Measurements from ENCODE around the gene MUL1.

Gene MUL1

DNA sequence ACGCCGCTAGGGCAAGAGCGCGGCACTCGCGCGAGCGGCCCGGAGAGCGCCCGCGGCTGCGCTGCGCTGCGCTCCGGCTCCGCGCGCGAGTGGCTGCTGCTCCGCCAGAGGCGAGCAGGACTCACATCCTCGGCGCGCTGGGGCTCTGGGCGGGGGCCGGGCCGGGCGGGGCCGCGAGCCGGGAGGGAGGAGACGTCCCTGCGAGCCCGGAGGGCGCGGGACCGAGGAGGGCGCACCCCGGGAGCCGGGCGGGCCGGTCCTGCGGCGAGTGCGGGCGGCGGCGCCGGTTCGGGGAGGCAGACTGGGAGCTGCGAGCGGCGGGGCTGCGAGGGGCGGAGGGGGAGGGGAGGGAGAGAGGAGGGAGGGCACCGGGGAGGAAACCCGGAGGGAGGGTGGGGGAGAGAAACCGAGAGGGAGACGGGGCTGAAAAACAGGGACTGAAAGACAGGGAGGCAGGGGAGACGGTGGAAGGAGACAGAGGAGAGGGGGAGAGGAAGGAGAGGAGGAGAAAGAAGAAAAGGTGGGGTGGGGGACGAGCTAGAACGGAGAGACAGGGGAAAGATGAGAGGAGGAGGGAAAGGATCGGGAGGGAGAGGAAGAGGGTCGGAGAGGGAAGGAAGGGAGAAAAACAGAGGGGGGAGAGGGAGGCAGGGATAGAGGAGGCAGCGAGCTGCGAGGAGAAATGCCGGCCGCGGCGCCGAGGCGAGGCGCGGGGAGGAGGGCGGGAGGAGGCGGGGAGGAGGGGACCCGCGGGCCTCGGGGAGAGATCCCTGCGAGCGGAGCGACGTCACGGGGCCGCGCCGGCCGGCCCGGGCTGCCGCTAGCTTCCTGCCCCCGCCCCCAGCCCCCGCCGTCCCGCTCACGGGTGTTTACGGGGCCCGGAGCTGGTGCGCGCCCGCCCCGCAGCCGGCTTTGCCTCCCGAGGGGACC lies 22.2 kb downstream of the MUL1 start, which contains the start of gene CAMK2N1:
Gene CAMK2N1 (minus strand): TSS at position 684 of the 930 bp plus-strand sequence. CDS start 831 bp downstream, outside the sequence.
- DNase-seq (ENCODE audit: low read depth), result peak; percentile 38

DNA sequence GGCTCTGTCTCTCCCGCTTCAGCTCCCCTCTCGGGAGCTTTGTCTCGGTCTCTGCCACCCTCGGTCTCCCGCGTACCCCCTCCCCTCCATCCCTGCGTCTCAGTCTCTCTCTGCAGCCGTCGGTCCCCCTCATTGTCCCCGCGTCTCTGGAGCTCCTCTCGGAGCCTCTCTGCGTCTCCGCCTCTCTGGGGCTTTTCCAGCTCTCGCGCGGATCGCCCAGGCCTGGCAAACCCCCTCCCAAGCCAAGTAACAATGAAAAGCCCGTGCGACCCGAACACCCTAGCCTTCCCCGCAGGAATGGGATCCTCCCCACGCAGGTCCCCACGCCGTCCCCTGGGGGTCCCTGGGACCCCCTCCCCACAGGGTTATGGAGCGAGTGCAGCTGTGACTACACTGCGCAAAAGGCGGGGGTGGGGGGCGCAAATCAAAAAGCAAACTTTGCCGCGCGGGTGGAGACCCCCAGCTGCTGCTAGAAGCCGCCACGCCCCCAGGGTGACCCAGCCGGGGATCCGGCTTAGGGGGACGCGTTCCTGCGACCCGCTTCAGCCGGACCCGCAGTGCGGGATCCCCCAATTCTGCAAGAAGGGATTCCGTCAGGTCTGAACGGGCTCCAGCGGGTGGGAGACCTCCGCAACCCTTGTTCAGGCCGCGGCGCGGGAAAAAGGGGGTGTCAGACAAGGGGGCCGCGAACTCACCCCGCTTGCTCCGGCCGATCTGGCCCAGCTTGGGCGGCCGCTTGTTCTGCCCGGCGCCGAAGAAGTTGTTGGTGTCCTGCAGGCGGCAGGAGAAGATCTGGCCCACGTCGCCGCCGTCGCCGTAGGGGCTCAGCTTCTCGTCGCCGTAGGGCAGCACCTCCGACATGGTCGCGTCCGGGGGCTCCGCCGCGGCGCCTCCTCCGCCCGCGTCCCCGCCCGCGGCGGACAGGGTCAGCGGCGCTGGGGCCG lies 23.2 kb downstream of the MUL1 start:
- no peak for DNase-seq (ENCODE audit: low read depth)

DNA sequence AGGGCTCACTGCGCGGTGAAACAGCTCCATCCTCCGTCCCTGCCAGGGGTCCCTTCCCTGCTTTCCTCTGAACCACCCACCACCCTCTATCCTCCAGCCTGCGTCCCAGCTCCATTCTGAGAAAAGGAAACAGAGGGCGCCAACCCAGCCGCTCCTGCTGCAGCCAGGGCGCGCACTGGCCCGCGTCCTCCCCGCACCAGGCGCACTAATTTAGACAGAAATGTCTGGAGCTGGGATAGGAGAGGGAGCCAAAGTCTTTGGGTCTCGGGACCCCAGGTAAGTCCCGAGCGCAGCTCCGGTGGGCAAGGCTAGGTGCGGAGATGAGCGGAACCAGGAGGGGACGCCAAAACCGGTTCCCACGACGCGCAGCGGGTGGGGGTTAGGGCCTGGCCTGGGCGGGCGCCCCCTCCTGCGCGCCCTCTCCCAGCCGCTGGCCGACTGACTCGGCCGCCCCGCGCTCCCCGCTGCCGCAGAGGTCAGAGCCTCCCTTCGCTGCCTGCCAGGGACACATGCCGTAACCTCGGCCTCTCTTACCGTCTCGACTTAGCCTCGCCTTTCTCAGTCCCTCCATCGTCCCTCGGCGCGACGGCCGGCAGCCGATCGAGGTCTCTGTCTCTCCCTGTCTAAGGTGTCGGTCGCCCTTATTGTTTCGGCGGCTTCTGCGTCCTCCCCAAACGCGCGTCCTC lies 24.0 kb downstream of the MUL1 start:
- no peak for DNase-seq (ENCODE audit: low read depth)

DNA sequence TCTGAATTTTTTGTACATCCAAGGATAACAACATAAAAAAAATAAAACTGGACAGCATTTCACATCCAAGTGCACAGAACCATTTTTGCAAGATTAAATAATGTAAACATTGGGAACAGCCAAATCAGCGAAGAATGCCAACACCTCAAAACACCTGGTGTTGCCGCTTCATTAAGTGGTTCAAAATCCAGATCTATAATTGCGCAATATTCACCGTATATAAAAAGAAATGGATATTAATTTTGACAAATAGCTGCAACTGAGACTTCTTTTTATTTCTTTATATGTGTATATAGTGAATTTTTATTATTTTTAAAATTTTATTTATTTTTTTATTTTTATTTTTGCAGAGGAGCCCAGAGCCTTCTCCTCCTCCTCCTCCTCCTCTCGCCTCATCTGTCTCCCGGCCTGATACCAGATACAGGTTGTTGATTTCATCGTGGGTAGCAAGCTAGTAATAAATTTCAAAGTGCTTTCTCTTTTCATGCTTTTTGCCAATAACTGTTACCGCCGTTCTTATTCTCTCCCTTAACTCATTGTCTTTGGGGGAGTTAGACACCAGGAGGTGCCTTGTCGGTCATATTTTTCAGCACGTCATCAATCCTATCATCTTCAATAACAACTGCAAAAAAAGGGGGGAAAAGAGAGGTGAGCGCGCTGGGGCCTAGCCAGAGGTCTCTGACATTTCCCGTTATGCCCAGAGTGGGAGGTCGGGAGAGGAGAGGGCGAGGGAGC lies 24.7 kb downstream of the MUL1 start:
- DNase-seq (ENCODE audit: low read depth), result no peak

DNA sequence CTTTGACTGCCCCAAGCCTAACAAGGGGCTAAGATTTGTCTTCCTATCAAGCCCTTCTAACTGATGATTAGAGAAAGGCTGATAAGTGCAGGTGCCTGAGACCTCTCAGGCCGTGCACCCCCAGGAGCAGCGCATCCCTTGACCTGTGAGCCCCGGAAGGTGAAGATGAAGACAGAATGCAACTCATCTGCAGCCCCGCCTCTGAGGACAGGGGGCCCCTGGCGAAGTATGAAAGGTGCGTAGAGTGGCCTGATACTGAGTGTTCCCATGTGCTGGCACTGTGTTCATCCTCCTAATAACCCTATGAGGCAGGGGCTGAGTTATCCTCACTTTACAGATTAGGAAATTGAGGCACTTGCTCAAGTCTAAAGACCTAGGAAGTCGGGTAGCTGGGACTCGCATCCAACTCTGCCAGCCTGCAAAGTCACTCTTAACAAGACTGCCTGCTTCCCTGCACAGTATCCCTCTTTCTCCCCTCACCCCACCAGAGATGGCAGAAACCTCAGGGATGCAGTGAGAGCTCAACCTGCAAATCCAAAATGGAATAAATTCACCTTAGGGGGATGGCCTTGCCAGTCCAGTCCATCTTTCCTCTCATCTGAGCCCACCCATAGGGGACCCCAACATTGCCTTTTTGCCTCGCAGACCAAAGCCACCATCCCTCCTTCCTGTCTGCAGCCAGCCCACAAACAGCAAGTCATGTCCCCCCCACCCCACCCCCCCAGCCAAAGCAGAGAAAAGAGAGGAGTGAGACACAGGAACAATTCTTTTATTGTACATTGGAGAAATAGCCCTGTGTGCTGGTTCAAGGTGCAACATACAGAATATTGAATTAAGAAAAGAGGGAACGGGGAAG lies 26.1 kb downstream of the MUL1 start:
- DNase-seq (ENCODE audit: low read depth), result no peak

DNA sequence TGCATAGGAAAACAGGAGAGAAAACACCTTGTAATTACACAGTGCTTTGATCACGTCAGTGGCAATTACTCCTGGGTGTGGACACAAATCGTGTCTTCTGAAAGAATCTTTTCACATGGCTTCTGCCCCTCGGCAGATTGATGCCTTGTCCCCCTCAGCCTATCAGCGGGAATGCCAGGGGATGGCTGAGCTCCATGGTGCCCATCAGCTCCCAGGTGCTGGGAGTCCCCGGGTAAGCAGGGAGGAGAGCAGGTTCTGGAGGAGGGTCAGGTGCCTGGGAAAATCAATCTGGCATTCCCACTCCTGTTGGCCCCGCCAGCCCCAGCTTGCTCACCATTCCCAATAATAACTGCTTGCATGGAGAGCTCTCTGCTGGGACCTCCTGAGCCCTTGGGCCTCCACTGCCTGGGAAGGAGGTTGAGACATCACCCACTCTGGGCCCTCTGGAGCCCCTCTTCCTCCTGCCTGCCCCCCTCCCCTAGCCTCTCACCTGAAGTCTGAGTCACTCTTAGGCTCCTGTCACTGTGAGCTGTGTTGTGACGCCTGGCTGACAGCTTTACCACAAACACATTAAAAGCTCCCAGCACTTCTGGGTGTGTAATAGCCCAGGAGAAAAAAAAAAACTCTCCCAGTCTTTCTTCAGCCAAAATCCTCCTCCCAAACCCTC lies 26.9 kb downstream of the MUL1 start:
- no peak for DNase-seq (ENCODE audit: low read depth)

DNA sequence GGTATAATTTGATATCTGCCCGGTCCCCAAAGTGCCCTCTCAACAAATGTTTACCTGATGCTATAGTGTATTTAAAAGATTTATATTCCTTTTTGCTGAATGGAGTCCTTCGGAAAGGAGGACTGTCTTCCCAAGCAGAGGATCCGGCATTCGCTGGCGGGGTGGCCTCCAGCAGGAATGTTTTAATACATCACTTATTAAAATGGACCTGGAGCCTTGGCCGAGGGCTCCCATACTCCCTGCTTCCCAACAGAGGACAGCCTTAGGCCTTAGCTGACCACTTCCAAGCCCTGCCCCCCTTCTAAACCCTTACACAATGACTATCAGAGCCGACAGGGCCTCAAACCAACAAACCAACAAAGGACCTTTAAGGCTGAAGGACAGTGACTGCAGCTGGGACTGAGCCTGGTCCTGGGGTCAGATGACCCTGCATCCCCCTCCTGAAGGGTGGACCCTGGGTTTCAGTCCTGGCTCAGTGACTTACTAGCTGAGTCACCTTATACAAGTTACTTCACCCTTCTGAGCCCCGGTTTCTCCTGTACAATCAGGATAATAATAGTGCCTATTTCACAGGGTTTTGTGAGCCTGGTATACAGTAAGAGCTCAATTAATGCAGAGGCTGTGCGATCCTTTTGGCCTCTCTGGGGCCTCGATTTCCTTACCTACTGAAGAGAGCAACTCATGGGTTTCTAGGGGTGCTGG lies 27.6 kb downstream of the MUL1 start:
- DNase-seq (ENCODE audit: low read depth), result no peak

DNA sequence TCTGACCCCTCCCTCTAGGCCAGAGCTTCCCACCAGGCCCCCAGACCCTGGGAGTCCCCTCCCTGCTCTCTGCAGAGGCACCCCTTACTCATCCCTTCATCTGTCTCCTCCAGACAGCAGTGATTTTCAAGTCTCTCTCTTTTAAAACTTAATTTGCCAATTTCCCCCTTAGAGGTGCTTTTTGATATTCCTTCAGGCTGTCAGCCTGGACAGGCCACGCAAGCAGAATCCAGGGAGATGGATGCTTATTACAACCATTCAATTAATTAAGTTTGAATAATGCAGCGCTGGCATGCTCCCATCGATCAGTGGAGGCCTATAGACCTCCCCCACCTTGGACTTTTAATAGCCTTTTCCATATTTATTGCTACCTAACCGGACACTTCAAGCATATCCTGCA lies 28.1 kb downstream of the MUL1 start:
- no peak for DNase-seq (ENCODE audit: low read depth)

DNA sequence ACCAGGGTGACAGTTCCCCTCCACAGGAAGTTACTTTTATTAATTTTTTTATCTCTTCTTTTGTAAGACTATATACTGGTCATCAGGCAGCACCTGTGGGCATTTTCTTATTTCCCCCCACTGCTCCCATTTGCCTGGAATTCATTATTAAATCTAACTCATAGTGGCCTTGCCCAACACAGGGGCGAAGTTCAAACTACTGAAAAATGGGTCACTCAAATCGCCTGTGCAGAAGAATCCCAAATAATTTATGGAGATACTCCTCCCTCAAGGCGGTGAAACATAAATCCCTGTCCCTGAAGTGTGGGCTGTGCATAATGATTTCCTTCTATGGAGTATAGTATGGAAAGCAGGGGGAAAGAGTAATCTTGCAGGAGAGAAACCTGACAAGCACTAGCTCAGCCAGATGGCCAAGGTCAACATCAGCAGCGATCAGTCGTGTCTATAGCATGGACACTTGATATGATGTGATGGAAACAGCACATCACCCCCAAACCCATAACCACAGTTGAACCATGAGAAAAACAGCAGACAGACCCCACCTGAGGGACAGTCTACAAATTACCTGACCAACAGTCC lies 29.8 kb downstream of the MUL1 start:
- DNase-seq (ENCODE audit: low read depth), result no peak

DNA sequence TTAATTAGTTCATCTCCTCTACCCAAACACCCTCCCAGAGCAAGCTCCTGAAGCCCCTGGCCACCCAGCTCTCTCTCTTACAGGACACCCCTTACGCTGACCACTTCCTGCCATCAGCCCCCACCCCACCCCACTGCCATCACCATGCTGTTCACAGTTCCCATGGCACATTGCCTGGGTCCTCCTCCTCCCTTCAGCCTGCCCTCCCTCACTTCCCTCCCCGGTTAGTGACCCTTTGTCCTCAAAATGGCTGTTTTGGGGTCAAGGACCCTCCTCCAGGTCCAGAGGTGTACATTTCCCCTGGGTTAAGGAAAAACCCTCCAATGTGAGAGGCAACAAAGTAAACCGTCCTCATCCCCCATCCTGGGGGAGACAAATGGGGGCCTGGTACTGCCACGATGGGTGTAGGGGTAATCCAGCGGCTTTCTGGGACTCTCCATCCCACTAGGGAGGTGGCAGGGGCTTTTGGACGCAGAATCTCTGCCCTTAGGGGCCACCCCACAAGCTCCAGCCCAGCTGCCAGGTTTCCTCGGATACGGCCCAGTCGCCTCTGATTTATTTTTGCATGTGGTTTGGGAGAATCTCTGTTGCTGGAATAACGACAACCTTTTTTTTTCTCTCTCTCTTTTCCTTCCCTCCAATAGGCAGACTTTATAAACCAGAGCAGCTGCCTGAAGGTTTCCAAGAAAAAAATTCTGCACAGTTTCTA lies 30.4 kb downstream of the MUL1 start:
- no peak for DNase-seq (ENCODE audit: low read depth)

DNA sequence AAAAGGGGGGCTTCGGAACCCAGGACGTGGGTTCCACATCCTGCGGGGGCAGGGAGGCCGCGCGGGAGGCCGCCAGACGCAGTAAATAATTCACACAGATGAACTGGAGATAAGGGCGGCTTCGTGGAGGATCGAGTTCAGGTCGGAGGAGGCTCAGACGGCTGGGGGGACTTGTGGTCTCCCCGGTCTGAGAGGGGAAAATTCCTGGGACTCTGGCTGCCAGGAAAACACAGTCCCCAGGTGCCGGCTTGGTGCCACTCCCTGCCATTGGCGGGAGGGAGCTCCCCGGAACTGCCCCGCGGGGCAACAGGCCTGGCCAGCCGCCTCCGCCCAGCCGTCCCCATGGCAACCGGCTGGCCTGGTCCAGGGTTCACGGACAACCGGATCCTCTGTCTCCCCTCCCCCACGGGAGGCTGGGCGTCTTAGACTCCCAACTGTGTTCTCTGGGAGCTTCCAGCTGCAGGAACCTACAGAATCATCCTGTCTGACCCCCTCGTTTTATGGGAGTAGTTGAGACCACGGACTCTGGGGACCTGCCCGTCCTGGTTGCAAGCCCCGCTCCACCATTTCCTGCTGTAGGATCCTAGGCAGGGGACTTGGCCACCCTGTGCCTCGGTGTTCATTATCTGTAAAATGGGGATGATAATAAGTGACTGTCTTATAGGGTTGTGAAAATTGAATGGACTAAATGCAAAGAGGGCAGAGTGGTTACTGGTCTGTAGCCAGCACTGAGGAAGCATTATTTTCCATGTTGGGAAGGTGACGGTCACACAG lies 31.5 kb downstream of the MUL1 start:
- DNase-seq (ENCODE audit: low read depth), result no peak

DNA sequence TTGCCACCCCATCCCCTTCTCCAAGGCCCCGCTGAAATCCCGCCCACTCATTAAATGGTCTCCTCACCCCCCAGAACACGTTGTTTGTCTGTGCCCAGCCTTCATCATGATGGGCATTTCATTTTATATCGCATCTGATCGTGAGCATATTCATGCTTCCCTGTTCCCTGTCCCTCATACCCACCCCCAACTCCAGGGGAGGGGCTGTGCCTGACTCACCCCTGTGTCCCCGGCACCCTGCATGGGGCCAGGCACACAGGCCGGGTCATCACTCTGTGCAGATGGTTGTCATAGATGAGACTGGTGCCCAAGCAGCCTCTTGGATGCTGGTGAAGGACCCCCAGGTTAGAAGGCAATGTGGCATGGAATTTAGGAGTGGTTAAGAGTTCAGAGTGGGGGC lies 33.0 kb downstream of the MUL1 start:
- DNase-seq (ENCODE audit: low read depth), result no peak

DNA sequence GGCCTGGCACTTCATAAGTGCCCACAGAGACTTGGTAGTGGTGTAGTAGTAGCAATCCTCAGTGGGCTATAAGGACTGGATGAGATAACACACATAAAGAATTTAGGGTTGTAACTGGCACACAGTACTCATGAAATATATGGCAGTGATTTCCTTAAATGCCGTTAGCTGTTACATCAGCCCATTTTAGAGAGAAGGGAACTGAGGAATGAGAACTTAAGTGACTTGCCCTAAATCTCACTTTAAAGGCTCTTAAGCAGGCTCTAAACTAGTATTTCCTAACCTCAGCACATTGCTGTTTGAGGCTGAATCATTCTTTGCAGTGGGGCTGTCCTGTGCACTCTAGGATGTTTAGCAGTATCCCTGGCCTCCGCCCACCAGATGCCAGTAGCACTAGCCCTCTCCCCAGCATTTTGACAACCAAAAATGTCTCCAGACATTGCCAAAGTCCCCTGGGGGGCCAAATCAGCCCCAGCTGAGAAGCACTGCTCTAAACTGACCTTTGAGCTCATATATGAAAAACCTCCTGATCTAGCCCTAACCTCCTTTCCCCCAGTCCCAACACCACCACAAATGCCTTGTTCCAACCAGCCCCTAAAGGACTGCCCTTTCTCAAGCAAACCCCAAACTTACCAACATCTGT lies 33.5 kb downstream of the MUL1 start:
- no peak for DNase-seq (ENCODE audit: low read depth)

DNA sequence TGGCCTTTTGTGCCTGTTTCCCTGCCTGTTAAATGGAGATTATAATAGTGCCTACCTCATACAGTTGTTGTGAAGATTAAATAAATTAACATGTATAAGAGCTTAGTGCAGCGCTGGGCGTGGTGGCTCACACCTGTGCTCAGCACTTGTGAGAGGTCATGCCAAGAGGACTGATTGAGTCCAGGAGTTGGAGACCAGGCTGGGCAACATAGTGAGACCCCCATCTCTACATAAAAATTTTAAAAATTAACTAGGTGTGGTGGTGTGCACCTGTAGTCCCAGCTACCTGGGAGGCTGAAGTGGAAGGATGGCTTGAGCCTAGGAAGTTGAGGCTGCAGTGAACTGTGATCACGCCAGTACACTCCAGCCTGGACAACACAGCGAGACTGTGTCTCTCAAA lies 34.1 kb downstream of the MUL1 start:
- no peak for DNase-seq (ENCODE audit: low read depth)

DNA sequence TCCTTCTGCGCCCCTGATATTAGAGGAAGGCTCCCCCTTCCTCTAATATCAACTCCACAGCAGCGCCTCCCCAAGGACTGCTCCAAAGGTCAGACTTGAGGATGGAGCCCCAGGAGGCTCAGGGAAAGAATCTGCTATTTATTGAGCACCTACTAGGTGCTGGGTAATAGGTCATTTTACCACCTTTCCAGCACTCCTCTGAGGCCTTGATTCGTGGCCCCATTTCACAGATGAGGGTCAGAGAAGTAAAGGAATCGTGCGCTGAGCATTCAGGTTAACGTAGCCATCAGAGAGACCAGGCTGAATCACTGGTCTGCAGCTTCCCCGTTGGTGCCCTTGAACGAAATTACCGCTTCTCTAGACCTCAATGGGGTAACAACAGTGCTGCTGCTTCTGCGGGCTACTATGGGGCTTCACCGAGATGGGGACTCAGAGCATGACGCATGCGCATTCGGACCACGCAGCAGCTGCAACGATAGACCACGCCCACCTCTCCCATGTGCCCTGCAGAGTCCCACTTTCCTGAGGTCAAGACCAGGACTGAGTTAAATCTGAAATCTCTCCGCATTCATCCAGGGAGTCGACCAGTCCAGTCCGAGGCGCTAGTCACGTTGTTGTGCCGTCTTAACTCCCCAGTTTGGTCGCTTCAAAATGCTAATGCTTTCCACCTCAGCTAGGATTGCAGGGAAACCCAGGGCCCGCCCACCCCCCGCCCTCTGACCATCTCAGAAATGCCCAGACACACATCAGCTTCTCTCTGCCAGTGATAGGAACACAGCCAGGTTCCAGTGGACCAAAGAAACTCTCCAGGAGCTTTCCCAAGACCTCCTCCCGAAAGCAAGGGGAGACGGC lies 34.9 kb downstream of the MUL1 start:
- no peak for DNase-seq (ENCODE audit: low read depth)

DNA sequence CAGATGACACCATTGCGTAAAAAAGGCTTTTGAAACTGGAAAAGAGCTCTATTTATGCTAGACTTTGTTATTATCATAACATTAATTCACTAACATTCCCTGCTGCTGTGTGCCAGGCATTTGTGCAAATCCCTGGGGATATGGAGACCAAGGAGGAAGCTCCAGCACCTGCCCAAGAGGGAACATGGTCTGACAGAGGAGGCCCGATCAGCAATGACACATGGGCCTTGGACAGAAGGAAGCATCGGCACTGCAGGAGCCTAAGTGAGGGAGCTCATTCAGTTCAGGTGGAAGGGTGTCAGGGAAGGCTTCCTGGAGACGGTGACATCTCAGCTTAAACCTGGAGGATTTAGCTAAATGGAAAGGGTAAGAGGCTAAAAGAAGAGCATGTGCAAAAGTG lies 35.8 kb downstream of the MUL1 start:
- DNase-seq (ENCODE audit: low read depth), result no peak

Data from activated gamma-delta T cell treated with anti-CD3 and anti-CD28 coated beads, Interleukin-2, amount 50 U/mL, for 16 hours (primary cell).